ENCODE data around the gene LIN28A. TPM values are rescaled to one million over a fixed set of nuclear protein-coding genes. Genes with fewer than 3 reads are reported as not detected.

The LIN28A gene
- polyA plus RNA-seq, 1 of the 3 experiments (the other 2 are of a cell fraction) = not detected

DNA sequence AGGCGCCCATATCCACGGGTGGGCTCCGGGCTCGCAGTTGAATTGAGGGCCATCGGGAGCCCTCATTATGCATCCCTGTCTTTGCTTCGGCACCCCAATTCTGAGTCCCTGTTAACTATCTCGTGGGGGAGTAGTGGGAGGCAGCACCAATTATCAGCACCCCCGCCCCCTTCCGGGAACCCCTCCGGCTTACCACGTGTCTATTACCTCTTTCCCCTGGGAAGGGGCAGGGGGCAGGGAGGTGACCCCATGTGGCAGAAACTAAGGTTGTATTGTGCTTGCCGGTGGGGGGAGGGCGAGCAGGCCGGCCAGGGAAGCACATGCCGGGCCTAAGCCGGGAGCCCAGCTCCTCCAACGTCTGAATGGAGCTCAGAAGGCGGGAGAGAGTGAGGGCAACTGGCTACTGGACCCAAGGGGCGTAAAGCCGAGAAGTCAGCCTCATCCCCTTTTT is 1.0 kb downstream of the LIN28A start:
- Histone ChIP-seq H2AFZ (ENCODE audit: low read depth) (no peak overlapping the region), H3K79me2 (ENCODE audit: insufficient read depth) (no peaks in the 10 kb centered on the region), H3K36me3 (replicated peaks in 1 of 2; ENCODE audit: control insufficient read depth in 1 of 2, insufficient read depth in 2 of 2, low read length in 1 of 2) (no peaks in the 10 kb centered on the region), H3F3A (replicated peaks; ENCODE audit: insufficient read depth) (no peaks in the 10 kb centered on the region), H3K9ac (no peak overlapping the region), H3K4me3 (ENCODE audit: low read depth in 2 of 2, low read length in 1 of 2) (no peak overlapping the region), H3K4me1 (ENCODE audit: control insufficient read depth in 1 of 2, insufficient read depth in 2 of 2, low read depth in 1 of 2, low read length in 1 of 2) (peaks cover 0 to 7% of the 10 kb centered on the region in 2 experiments; a peak in 1 of 4 replicates), H3K9me3 (no peaks in the 10 kb centered on the region), H4K20me1 (ENCODE audit: insufficient read depth) (no peaks in the 10 kb centered on the region), H3K4me2 (no peak overlapping the region), H3K27ac (ENCODE audit: low read depth in 2 of 2, low read length in 1 of 2) (no peak overlapping the region), H3K27me3 (ENCODE audit: insufficient read depth) (peaks cover 5% of the 10 kb centered on the region; the same call in 1 of the 2 replicates), H3K9me2 (no peaks in the 10 kb centered on the region)
- POLR2A ChIA-PET = no interaction called here
- no peak for DNase-seq
- CTCF ChIA-PET = interaction anchor here (1.4 kb wide), 1 partner anchor 126 kb away, joined by 3 read pairs; no protein-coding TSS in a partner anchor
- 83% methylated on average over 9 of the region's 20 CpGs for WGBS (ENCODE audit: low lambda C conversion rate)
- TF ChIP-seq REST (IDR thresholded peaks at IDR 0.05; ENCODE audit: low read depth, low read length) = no peak
- TF ChIP-seq, protein P1, sequence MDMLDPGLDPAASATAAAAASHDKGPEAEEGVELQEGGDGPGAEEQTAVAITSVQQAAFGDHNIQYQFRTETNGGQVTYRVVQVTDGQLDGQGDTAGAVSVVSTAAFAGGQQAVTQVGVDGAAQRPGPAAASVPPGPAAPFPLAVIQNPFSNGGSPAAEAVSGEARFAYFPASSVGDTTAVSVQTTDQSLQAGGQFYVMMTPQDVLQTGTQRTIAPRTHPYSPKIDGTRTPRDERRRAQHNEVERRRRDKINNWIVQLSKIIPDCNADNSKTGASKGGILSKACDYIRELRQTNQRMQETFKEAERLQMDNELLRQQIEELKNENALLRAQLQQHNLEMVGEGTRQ (IDR thresholded peaks at IDR 0.05; ENCODE audit: borderline replicate concordance, low read depth, low read length) = no peak
- TF ChIP-seq RFX5 (IDR thresholded peaks at IDR 0.05; ENCODE audit: low read length) = no peak
- no peak for TF ChIP-seq FOXM1 (IDR thresholded peaks at IDR 0.05; ENCODE audit: low read depth)
- no peak for TF ChIP-seq TEAD4 (IDR thresholded peaks at IDR 0.05; ENCODE audit: borderline replicate concordance, insufficient read depth)
- TF ChIP-seq GATA2 (CRISPR knock-in tag; IDR thresholded peaks at IDR 0.05) = no peak
- TF ChIP-seq RAD21 (IDR thresholded peaks at IDR 0.05; ENCODE audit: low read length) = no peak
- TF ChIP-seq EZH2phosphoT487 (IDR thresholded peaks at IDR 0.05; ENCODE audit: borderline replicate concordance, low read depth) = no peak
- TF ChIP-seq, protein P2, sequence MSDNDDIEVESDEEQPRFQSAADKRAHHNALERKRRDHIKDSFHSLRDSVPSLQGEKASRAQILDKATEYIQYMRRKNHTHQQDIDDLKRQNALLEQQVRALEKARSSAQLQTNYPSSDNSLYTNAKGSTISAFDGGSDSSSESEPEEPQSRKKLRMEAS (IDR thresholded peaks at IDR 0.05; ENCODE audit: low read depth) = no peak
- TF ChIP-seq ELF1 (IDR thresholded peaks at IDR 0.05) = no peak
- no peak for TF ChIP-seq GABPA (IDR thresholded peaks at IDR 0.05; ENCODE audit: low read depth)
- no peak for TF ChIP-seq CHD2 (IDR thresholded peaks at IDR 0.05; ENCODE audit: low read length, partially characterized antibody)
- TF ChIP-seq, protein P3, sequence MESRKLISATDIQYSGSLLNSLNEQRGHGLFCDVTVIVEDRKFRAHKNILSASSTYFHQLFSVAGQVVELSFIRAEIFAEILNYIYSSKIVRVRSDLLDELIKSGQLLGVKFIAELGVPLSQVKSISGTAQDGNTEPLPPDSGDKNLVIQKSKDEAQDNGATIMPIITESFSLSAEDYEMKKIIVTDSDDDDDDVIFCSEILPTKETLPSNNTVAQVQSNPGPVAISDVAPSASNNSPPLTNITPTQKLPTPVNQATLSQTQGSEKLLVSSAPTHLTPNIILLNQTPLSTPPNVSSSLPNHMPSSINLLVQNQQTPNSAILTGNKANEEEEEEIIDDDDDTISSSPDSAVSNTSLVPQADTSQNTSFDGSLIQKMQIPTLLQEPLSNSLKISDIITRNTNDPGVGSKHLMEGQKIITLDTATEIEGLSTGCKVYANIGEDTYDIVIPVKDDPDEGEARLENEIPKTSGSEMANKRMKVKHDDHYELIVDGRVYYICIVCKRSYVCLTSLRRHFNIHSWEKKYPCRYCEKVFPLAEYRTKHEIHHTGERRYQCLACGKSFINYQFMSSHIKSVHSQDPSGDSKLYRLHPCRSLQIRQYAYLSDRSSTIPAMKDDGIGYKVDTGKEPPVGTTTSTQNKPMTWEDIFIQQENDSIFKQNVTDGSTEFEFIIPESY (IDR thresholded peaks at IDR 0.05; ENCODE audit: borderline replicate concordance, low read depth) = no peak
- no peak for TF ChIP-seq TAF1 (IDR thresholded peaks at IDR 0.05; ENCODE audit: borderline replicate concordance, low read depth, low read length)
- TF ChIP-seq RXRA (IDR thresholded peaks at IDR 0.05; ENCODE audit: borderline replicate concordance, low read depth) = no peak
- no peak for TF ChIP-seq CTCF (IDR thresholded peaks at IDR 0.05)
- no peak for TF ChIP-seq PBX3 (IDR thresholded peaks at IDR 0.05)
- TF ChIP-seq TCF12 (IDR thresholded peaks at IDR 0.05) = no peak

Data from SK-N-SH (cell line).